ENCODE measurements around the gene SP140L. TPM values are rescaled to one million over a fixed set of nuclear protein-coding genes. Genes with fewer than 3 reads are reported as not detected.
"Not testable (repeated sequence)": the region's sequence is repeated elsewhere in the genome, so short reads cannot be mapped to it uniquely, and the experiment has no call there.

The SP140L gene
- total RNA-seq, 2 experiments from 2014 or later, result 41.9 to 44.1 TPM

- H3K4me3 Mint-ChIP-seq; POLR2A ChIA-PET; intact Hi-C loops (cut with micrococcal nuclease); H3K4me1 Mint-ChIP-seq (ENCODE audit: low read depth); DNase-seq; H3K9me3 Mint-ChIP-seq; CTCF ChIA-PET; H3K27ac Mint-ChIP-seq; H3K27me3 Mint-ChIP-seq: not testable (repeated sequence)
- H3K36me3 Mint-ChIP-seq, result peaks cover 51% of the 10 kb centered on the region
Observed at GRCh38 chr2:230311634-230312033, 15.4 kb upstream of the SP140L start.

- H3K9me3 Mint-ChIP-seq, result no peaks in the 10 kb centered on the region
- no peak for DNase-seq
- no peaks in the 10 kb centered on the region for H3K27me3 Mint-ChIP-seq
- no peak overlapping the region for H3K4me3 Mint-ChIP-seq
- peaks cover 52% of the 10 kb centered on the region for H3K36me3 Mint-ChIP-seq
- ChIA-PET POLR2A (no interaction called here), CTCF (no interaction called here)
- peaks cover 15% of the 10 kb centered on the region for H3K4me1 Mint-ChIP-seq (ENCODE audit: low read depth)
- intact Hi-C loops (cut with micrococcal nuclease), result no loop called here
- no peak overlapping the region for H3K27ac Mint-ChIP-seq
Observed at GRCh38 chr2:230312638-230313037, 14.4 kb upstream of the SP140L start.

DNA sequence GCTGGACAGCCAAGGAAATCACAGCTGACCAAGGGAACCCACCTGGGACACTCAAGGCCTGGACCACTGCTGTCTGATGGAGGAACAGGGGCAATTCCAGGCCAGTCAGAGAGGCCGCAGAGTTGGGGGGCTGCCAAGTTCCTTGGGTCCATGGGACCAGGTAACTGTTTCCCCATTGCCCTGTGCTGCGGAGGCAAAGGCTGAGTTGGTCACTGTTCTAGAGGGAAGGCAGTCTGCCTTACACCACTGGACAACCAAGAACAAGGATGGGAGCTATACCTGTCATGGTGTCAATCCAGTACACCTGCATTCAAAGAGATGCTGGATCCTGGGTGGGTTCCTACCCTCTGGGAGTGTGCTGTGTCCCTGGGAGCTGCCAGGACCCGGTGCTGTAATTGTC lies 9.6 kb upstream of the SP140L start:
- H3K4me1 Mint-ChIP-seq (ENCODE audit: low read depth), result peaks cover 55% of the 10 kb centered on the region

DNA sequence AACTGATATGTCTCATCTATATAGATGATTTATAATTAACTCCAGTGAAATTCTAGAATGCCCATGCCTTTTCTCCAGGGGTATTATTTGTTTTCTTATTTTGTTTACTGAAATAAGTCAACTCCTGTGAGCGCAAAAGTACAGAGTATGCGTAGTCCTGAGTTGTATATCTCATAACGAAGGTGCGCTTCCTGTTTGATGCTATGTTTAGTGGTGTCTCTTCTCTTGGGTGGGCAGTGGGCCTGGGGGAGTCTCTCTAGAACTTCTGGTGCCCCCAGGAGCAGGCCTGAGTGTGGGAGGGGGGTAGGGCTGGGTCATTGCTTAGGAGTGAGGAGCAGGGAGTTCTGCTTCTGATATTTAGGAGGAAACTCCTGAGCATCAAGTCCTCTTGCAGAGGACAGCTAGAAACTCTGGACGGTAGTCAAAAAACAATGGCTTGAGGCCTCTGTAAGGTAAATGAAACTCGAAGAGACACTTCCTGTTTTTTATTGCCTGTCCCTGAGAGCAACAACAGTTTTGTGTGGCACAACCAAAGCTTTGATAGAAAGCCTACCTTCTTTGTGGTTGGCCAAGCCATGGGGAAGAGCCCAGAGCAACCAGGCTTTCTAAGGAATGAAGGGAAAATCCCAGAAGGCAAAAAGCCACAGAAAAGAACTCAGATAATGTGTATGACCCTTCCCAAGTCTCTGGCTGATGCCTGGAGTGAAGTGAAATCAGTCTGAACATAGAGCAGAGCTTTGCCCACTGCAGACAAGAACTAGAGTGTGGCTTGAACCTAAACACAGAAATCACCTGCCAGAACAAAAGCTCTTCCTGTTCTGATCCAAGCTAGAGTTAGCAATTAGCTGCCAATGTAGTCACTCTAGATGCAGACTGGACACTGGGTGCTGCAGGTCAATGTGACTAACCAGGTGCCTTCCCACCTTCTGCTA lies 8.5 kb upstream of the SP140L start:
- Mint-ChIP-seq H3K9me3 (no peaks in the 10 kb centered on the region), H3K27me3 (no peaks in the 10 kb centered on the region), H3K27ac (peak overlapping the region; percentile 80), H3K4me3 (peak overlapping the region; percentile 6), H3K36me3 (peaks cover 33% of the 10 kb centered on the region), H3K4me1 (ENCODE audit: low read depth) (peaks cover 60% of the 10 kb centered on the region)
- DNase-seq, result no peak
- intact Hi-C loops (cut with micrococcal nuclease), result loop anchor here (1.0 to 2.0 kb wide), 6 partner anchors 9 to 98 kb away; partner anchors contain the start of genes SP100 and SP140L
- CTCF ChIA-PET, result interaction anchor here (0.8 to 1.1 kb wide), 3 partner anchors 116 to 480 kb away, joined by 3 to 5 read pairs (median 3); no protein-coding TSS in a partner anchor
- POLR2A ChIA-PET, result interaction anchor here (1.1 to 1.4 kb wide), 2 partner anchors 9 to 58 kb away, joined by 3 to 5 read pairs; partner anchors contain the start of gene SP140L

More for the DNA sequence above, 9.6 kb upstream of the SP140L start:
- ChIA-PET POLR2A (interaction anchor here (1.1 kb wide), 1 partner anchor 59 kb away, joined by 3 read pairs; no protein-coding TSS in a partner anchor), CTCF (no interaction called here)
- DNase-seq, result no peak
- Mint-ChIP-seq H3K9me3 (no peaks in the 10 kb centered on the region), H3K4me3 (no peak overlapping the region), H3K27ac (no peak overlapping the region), H3K27me3 (no peaks in the 10 kb centered on the region), H3K36me3 (peaks cover 38% of the 10 kb centered on the region)
- intact Hi-C loops (cut with micrococcal nuclease), result no loop called here

- H3K36me3 Mint-ChIP-seq, result peaks cover 24% of the 10 kb centered on the region
- CTCF ChIA-PET, result interaction anchor here (0.6 to 0.8 kb wide), 2 partner anchors 34 to 159 kb away, joined by 3 read pairs; no protein-coding TSS in a partner anchor
- peak overlapping the region; percentile 80 for H3K27ac Mint-ChIP-seq
- intact Hi-C loops (cut with micrococcal nuclease), result loop anchor here (1.0 to 2.0 kb wide), 6 partner anchors 8 to 99 kb away; partner anchors contain the start of genes SP100 and SP140L
- no peaks in the 10 kb centered on the region for H3K9me3 Mint-ChIP-seq
- peak; percentile 83 for DNase-seq
- H3K4me1 Mint-ChIP-seq (ENCODE audit: low read depth), result peaks cover 60% of the 10 kb centered on the region
- H3K4me3 Mint-ChIP-seq, result peak overlapping the region; percentile 6
- POLR2A ChIA-PET, result interaction anchor here (1.4 kb wide), 1 partner anchor 8 kb away, joined by 5 read pairs; the partner anchor contains the start of gene SP140L
- H3K27me3 Mint-ChIP-seq, result no peaks in the 10 kb centered on the region
Observed at GRCh38 chr2:230319211-230319862, 7.7 kb upstream of the SP140L start.

GRCh38 chr2:230321031-230321430 lies 6.0 kb upstream of the SP140L start:
- H3K4me3 Mint-ChIP-seq, result no peak overlapping the region

DNA sequence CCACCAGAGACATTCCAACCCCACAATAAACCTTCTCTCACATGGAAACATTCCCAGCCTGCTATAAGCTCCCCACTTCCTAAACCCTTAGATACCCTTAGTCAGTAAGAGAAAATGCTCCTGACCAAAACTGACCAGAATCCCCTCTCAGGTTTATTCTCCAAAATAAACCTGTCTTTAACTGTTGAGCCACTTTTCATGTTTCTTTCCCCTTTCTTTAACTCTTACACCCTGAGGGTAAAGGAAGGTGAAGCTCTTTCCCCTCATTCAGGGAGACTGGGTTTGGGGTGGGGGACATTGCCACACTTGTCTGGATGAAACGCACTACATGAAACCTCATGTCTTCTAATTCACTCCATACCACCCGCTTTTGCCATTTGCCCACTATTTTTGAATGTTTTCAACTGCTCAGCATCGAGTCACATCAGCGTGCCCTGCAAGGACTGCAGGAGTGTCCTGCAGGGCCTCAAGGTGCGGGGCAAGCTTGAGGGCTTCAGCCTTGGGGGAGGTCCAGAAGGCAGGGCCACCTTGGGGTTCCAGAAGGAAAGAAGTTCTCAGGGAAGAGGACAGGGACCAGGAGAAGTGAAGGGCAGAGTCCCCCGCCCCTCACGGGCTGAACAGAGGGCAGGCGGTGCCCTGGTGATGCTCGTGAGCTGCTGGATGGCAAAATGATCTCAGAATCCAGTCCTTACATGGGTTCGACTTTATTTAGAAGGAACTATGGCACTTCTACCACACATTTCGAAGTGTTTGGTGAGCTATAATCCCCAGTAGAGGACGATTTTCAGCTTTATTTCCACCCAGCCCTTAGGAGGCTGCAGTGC lies 4.2 kb upstream of the SP140L start:
- DNase-seq, result no peak
- Mint-ChIP-seq H3K9me3 (no peaks in the 10 kb centered on the region), H3K27ac (no peak overlapping the region), H3K4me3 (no peak overlapping the region), H3K36me3 (peaks cover 19% of the 10 kb centered on the region), H3K4me1 (ENCODE audit: low read depth) (peaks cover 60% of the 10 kb centered on the region), H3K27me3 (no peaks in the 10 kb centered on the region)
- ChIA-PET CTCF (interaction anchor here (0.7 to 1.3 kb wide), 4 partner anchors 9 to 120 kb away, joined by 3 to 5 read pairs (median 4); no protein-coding TSS in a partner anchor), POLR2A (no interaction called here)
- intact Hi-C loops (cut with micrococcal nuclease), result no loop called here

More at GRCh38 chr2:230321031-230321430, 6.0 kb upstream of the SP140L start:
- ChIA-PET POLR2A (interaction anchor here (1.0 kb wide), 1 partner anchor 108 kb away, joined by 3 read pairs; no protein-coding TSS in a partner anchor), CTCF (no interaction called here)
- intact Hi-C loops (cut with micrococcal nuclease), result no loop called here
- no peaks in the 10 kb centered on the region for H3K27me3 Mint-ChIP-seq
- peak overlapping the region; percentile 11 for H3K27ac Mint-ChIP-seq
- H3K4me1 Mint-ChIP-seq (ENCODE audit: low read depth), result peaks cover 68% of the 10 kb centered on the region
- peaks cover 14% of the 10 kb centered on the region for H3K36me3 Mint-ChIP-seq
- no peaks in the 10 kb centered on the region for H3K9me3 Mint-ChIP-seq
- DNase-seq, result no peak

- DNase-seq, result no peak
- no peak overlapping the region for H3K27ac Mint-ChIP-seq
- intact Hi-C loops (cut with micrococcal nuclease), result no loop called here
- peaks cover 16% of the 10 kb centered on the region for H3K36me3 Mint-ChIP-seq
- no peak overlapping the region for H3K4me3 Mint-ChIP-seq
- CTCF ChIA-PET, result interaction anchor here (0.7 to 1.3 kb wide), 3 partner anchors 10 to 96 kb away, joined by 3 to 5 read pairs (median 3); no protein-coding TSS in a partner anchor
- POLR2A ChIA-PET, result no interaction called here
- no peaks in the 10 kb centered on the region for H3K27me3 Mint-ChIP-seq
- H3K4me1 Mint-ChIP-seq (ENCODE audit: low read depth), result peaks cover 53% of the 10 kb centered on the region
- H3K9me3 Mint-ChIP-seq, result no peaks in the 10 kb centered on the region
Observed at GRCh38 chr2:230323385-230324106, 3.4 kb upstream of the SP140L start.

GRCh38 chr2:230324503-230324902 lies 2.5 kb upstream of the SP140L start:
- Mint-ChIP-seq H3K9me3 (no peaks in the 10 kb centered on the region), H3K36me3 (peaks cover 20% of the 10 kb centered on the region), H3K4me1 (ENCODE audit: low read depth) (peaks cover 53% of the 10 kb centered on the region), H3K27me3 (no peaks in the 10 kb centered on the region), H3K4me3 (no peak overlapping the region), H3K27ac (no peak overlapping the region)
- CTCF ChIA-PET, result no interaction called here
- no peak for DNase-seq
- intact Hi-C loops (cut with micrococcal nuclease), result no loop called here
- POLR2A ChIA-PET, result no interaction called here

GRCh38 chr2:230325316-230326243 lies 1.4 kb upstream of the SP140L start:
- intact Hi-C loops (cut with micrococcal nuclease), result loop anchor here (2.0 to 5.0 kb wide), 5 partner anchors 38 to 467 kb away; partner anchors contain the start of gene SP100
- Mint-ChIP-seq H3K9me3 (no peaks in the 10 kb centered on the region), H3K27me3 (no peaks in the 10 kb centered on the region), H3K36me3 (peaks cover 20% of the 10 kb centered on the region), H3K4me3 (peak overlapping the region; percentile 88), H3K4me1 (ENCODE audit: low read depth) (peaks cover 56% of the 10 kb centered on the region), H3K27ac (peak overlapping the region; percentile 94)
- POLR2A ChIA-PET, result no interaction called here
- no peak for DNase-seq
- CTCF ChIA-PET, result interaction anchor here (0.7 kb wide), 1 partner anchor 222 kb away, joined by 3 read pairs; no protein-coding TSS in a partner anchor
